Ecto neural progenitor cell (in vitro differentiated cells): ENCODE measurements around the gene DCST2.
A peak's percentile ranks its signal among the peaks of the same experiment; 100 is the strongest.

Experiments used
- DNase-seq: peaks from one replicate; pipeline ENCODE4 v3.0.0-alpha.2; 2018; ENCODE audit warnings: low spot score

The DCST2 gene

GRCh38 chr1:155033524-155033923, at the start of gene DCST2, which contains the start of gene DCST1:
Gene DCST2, minus strand, starts transcription at chr1:155033781. Its CDS starts 80 bp downstream, at chr1:155033701.
Gene DCST1, plus strand, starts transcription at chr1:155033824. Its CDS starts 213 bp downstream, at chr1:155034037.
- DNase-seq, result no peak

- peak; percentile 49 for DNase-seq
Observed at GRCh38 chr1:155083052-155083541, 49.5 kb upstream of the DCST2 start.

- DNase-seq, result peak; percentile 62
Observed at GRCh38 chr1:155082301-155083051, 48.9 kb upstream of the DCST2 start.

GRCh38 chr1:155081472-155082300, 48.1 kb upstream of the DCST2 start:
- peak; percentile 70 for DNase-seq

- peak; percentile 91 for DNase-seq
Observed at GRCh38 chr1:155080312-155081228, 47.0 kb upstream of the DCST2 start.

GRCh38 chr1:155079487-155080311, 46.1 kb upstream of the DCST2 start:
- no peak for DNase-seq

GRCh38 chr1:155079210-155079486, 45.6 kb upstream of the DCST2 start:
- DNase-seq, result no peak

- DNase-seq, result peak; percentile 89
Observed at GRCh38 chr1:155078469-155079209, 45.1 kb upstream of the DCST2 start, which contains the start of gene EFNA3. Gene EFNA3, plus strand, starts transcription at chr1:155078837. Its CDS starts 105 bp downstream, at chr1:155078942.

GRCh38 chr1:155077758-155078445, 44.3 kb upstream of the DCST2 start:
- no peak for DNase-seq

- no peak for DNase-seq
Observed at GRCh38 chr1:155077346-155077745, 43.8 kb upstream of the DCST2 start.

GRCh38 chr1:155076371-155076770, 42.8 kb upstream of the DCST2 start:
- no peak for DNase-seq

- no peak for DNase-seq
Observed at GRCh38 chr1:155075535-155075934, 42.0 kb upstream of the DCST2 start.

- DNase-seq, result no peak
Observed at GRCh38 chr1:155073377-155074242, 40.0 kb upstream of the DCST2 start.

GRCh38 chr1:155072531-155073289, 39.1 kb upstream of the DCST2 start:
- no peak for DNase-seq

GRCh38 chr1:155071701-155072100, 38.1 kb upstream of the DCST2 start:
- peak; percentile 82 for DNase-seq

GRCh38 chr1:155070721-155071569, 37.4 kb upstream of the DCST2 start:
- DNase-seq, result peak; percentile 93

- DNase-seq, result no peak
Observed at GRCh38 chr1:155070158-155070621, 36.6 kb upstream of the DCST2 start.
